OCI-LY1 (cell line): ENCODE data around the gene HCN4.

ENCODE experiments used
- CTCF ChIP-seq: fragments of 200-600 bp; sonication (generic), shearing (Covaris generic); IDR thresholded peaks from 2 replicates; pipeline ENCODE4 v1.5.1; 2017; ENCODE audit warnings: mild to moderate bottlenecking, antibody characterized with exemption, low read length, moderate library complexity, mixed read lengths
- EZH2 ChIP-seq: fragments of 200-600 bp; sonication (generic), shearing (Covaris generic); IDR thresholded peaks from 2 replicates; pipeline ENCODE4 v1.8.0; 2017; ENCODE audit warnings: borderline replicate concordance, mixed run types, mild to moderate bottlenecking, antibody characterized with exemption, low read length, moderate library complexity, mixed read lengths

- no peak for TF ChIP-seq CTCF
- no peak for TF ChIP-seq EZH2
Observed at GRCh38 chr15:73335471-73335870, 33.3 kb downstream of the HCN4 start.
